AG08395 (cell line): ENCODE results near the gene ELAPOR2.
"Not testable (repeated sequence)": the region's sequence is repeated elsewhere in the genome, so short reads cannot be mapped to it uniquely, and the experiment has no call there.

Experiments used
- DNase-seq: peaks from one replicate; pipeline ENCODE4 v3.0.0; 2012; ENCODE audit warnings: mixed read lengths, low spot score

Gene ELAPOR2

GRCh38 chr7:87046456-87046855 is 13.0 kb downstream of the ELAPOR2 start:
- DNase-seq = no peak

- not testable (repeated sequence) for DNase-seq
Observed at GRCh38 chr7:87044713-87045112, 14.7 kb downstream of the ELAPOR2 start.

- DNase-seq = not testable (repeated sequence)
Observed at GRCh38 chr7:87041586-87041985, 17.9 kb downstream of the ELAPOR2 start.

GRCh38 chr7:87039691-87040299 is 19.7 kb downstream of the ELAPOR2 start:
- DNase-seq = not testable (repeated sequence)

- DNase-seq = no peak
Observed at GRCh38 chr7:87038993-87039690, 20.3 kb downstream of the ELAPOR2 start.

- no peak for DNase-seq
Observed at GRCh38 chr7:87036985-87037384, 22.5 kb downstream of the ELAPOR2 start.

- no peak for DNase-seq
Observed at GRCh38 chr7:87032604-87033339, 26.7 kb downstream of the ELAPOR2 start.

- no peak for DNase-seq
Observed at GRCh38 chr7:87029078-87029477, 30.4 kb downstream of the ELAPOR2 start.

- no peak for DNase-seq
Observed at GRCh38 chr7:87028636-87029035, 30.8 kb downstream of the ELAPOR2 start.

- DNase-seq = no peak
Observed at GRCh38 chr7:87027900-87028299, 31.6 kb downstream of the ELAPOR2 start.

GRCh38 chr7:87021285-87021684 is 38.2 kb downstream of the ELAPOR2 start:
- DNase-seq = no peak

- no peak for DNase-seq
Observed at GRCh38 chr7:87016606-87017005, 42.8 kb downstream of the ELAPOR2 start.

- DNase-seq = no peak
Observed at GRCh38 chr7:87013840-87014190, 45.6 kb downstream of the ELAPOR2 start.

- no peak for DNase-seq
Observed at GRCh38 chr7:87013136-87013839, 46.2 kb downstream of the ELAPOR2 start.
